ENCODE results near the gene NSD2. TPM values are rescaled to one million over a fixed set of nuclear protein-coding genes. Genes with fewer than 3 reads are reported as not detected.
A peak's percentile ranks its signal among the peaks of the same experiment; 100 is the strongest.
"Not testable (repeated sequence)": the region's sequence is repeated elsewhere in the genome, so short reads cannot be mapped to it uniquely, and the experiment has no call there.

The NSD2 gene
- polyA plus RNA-seq, 3 donors: 80.1 to 85.2 (median 81.7) TPM

- not testable (repeated sequence) for DNase-seq (ENCODE audit: extremely low read depth in 1 of 11, low read depth in 9 of 11, low spot score in 4 of 11)
Observed at GRCh38 chr4:1911316-1911715, 40.1 kb downstream of the NSD2 start.

GRCh38 chr4:1922821-1923220 is 51.6 kb downstream of the NSD2 start:
- DNase-seq (ENCODE audit: extremely low read depth in 1 of 11, low read depth in 9 of 11, low spot score in 4 of 11): no peak

GRCh38 chr4:1927675-1928074 is 56.5 kb downstream of the NSD2 start:
- DNase-seq (ENCODE audit: extremely low read depth in 1 of 11, low read depth in 9 of 11, low spot score in 4 of 11): no peak

GRCh38 chr4:1928356-1929239 is 57.4 kb downstream of the NSD2 start:
- DNase-seq (ENCODE audit: extremely low read depth in 1 of 11, low read depth in 9 of 11, low spot score in 4 of 11): no peak

- DNase-seq (ENCODE audit: extremely low read depth in 1 of 11, low read depth in 9 of 11, low spot score in 4 of 11): no peak
Observed at GRCh38 chr4:1932736-1933135, 61.5 kb downstream of the NSD2 start.

- DNase-seq (ENCODE audit: extremely low read depth in 1 of 11, low read depth in 9 of 11, low spot score in 4 of 11): no peak
Observed at GRCh38 chr4:1933700-1934099, 62.5 kb downstream of the NSD2 start.

- no peak for DNase-seq (ENCODE audit: extremely low read depth in 1 of 11, low read depth in 9 of 11, low spot score in 4 of 11)
Observed at GRCh38 chr4:1937550-1937949, 66.4 kb downstream of the NSD2 start.

- DNase-seq (ENCODE audit: extremely low read depth in 1 of 11, low read depth in 9 of 11, low spot score in 4 of 11): no peak
Observed at GRCh38 chr4:1938027-1938426, 66.8 kb downstream of the NSD2 start.

- DNase-seq (ENCODE audit: extremely low read depth in 1 of 11, low read depth in 9 of 11, low spot score in 4 of 11): no peak
Observed at GRCh38 chr4:1939664-1940509, 68.7 kb downstream of the NSD2 start.

GRCh38 chr4:1940566-1940965 is 69.4 kb downstream of the NSD2 start:
- DNase-seq (ENCODE audit: extremely low read depth in 1 of 11, low read depth in 9 of 11, low spot score in 4 of 11): no peak

GRCh38 chr4:1943928-1944327 is 72.7 kb downstream of the NSD2 start:
- no peak for DNase-seq (ENCODE audit: extremely low read depth in 1 of 11, low read depth in 9 of 11, low spot score in 4 of 11)

GRCh38 chr4:1945124-1945895 is 74.1 kb downstream of the NSD2 start:
- peak in 1 of 11 donors; percentile 12 for DNase-seq (ENCODE audit: extremely low read depth in 1 of 11, low read depth in 9 of 11, low spot score in 4 of 11)

GRCh38 chr4:1945912-1946311 is 74.7 kb downstream of the NSD2 start:
- no peak for DNase-seq (ENCODE audit: extremely low read depth in 1 of 11, low read depth in 9 of 11, low spot score in 4 of 11)

GRCh38 chr4:1948232-1948631 is 77.0 kb downstream of the NSD2 start:
- no peak for DNase-seq (ENCODE audit: extremely low read depth in 1 of 11, low read depth in 9 of 11, low spot score in 4 of 11)

GRCh38 chr4:1948892-1949436 is 77.8 kb downstream of the NSD2 start:
- DNase-seq (ENCODE audit: extremely low read depth in 1 of 11, low read depth in 9 of 11, low spot score in 4 of 11): no peak

GRCh38 chr4:1950369-1950768 is 79.2 kb downstream of the NSD2 start:
- no peak for DNase-seq (ENCODE audit: extremely low read depth in 1 of 11, low read depth in 9 of 11, low spot score in 4 of 11)

GRCh38 chr4:1952058-1952700 is 81.0 kb downstream of the NSD2 start:
- no peak for DNase-seq (ENCODE audit: extremely low read depth in 1 of 11, low read depth in 9 of 11, low spot score in 4 of 11)

- no peak for DNase-seq (ENCODE audit: extremely low read depth in 1 of 11, low read depth in 9 of 11, low spot score in 4 of 11)
Observed at GRCh38 chr4:1952719-1953118, 81.5 kb downstream of the NSD2 start.

GRCh38 chr4:1953335-1953734 is 82.1 kb downstream of the NSD2 start:
- DNase-seq (ENCODE audit: extremely low read depth in 1 of 11, low read depth in 9 of 11, low spot score in 4 of 11): no peak

Data from renal cortex interstitium (tissue), 11 donors.